GM13977 (cell line): Measurements from ENCODE around the gene SEMA4C.
A peak's percentile ranks its signal among the peaks of the same experiment; 100 is the strongest.

ENCODE experiments used
- DNase-seq: peaks from one replicate; pipeline ENCODE4 v3.0.0; 2012; ENCODE audit warnings: low spot score
- CTCF ChIP-seq: IDR thresholded peaks from 2 replicates; pipeline ENCODE4 v1.5.1; 2012; ENCODE audit warnings: mild to moderate bottlenecking, control low read depth; ENCODE audit not compliant: insufficient read depth; ENCODE audit errors: extremely low read depth, missing control alignments
- in situ Hi-C: fragments of 300-500 bp; cut with MboI; formaldehyde crosslinking; loops from one replicate; pipeline ENCODE4 v1.12.0; 2022; ENCODE audit warnings: low sequenced_read_pairs, low pct_unique_long_range_greater_than_20kb, mixed read lengths, inconsistent platforms; ENCODE audit not compliant: unreplicated experiment

The SEMA4C gene

DNA sequence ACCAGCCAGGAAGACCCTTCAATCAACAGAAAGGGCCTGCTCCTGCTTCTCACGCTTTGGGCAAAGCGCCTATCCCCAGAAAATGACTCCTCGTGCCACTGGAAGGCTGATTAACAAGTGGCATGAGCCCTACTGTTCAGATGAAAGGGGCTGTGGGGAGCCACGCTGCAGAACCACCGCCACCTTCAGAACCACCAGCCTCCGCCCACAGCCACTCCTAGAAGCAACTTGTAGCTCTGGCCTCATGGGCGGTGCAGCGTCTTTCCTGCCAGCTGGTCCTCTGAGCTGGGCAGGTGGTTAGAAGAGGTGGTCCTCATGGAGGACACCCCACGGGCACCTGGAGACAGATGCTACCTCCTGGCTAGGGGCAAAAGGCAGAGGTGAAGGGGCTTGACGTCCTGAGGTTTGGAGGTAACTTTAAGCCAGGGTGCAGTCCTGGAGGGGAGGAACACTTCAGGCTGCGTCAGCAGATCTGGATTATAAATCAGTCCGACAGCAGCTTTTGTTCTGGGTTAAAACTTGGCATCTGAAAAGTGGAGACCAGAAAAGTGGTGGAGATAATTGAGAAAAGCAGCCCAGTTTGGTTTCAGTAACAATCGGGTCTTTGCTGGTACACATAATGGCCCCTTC is 861 bp upstream of the SEMA4C start:
- in situ Hi-C loops = no loop called here
- no peak for DNase-seq
- TF ChIP-seq CTCF = no peak

DNA sequence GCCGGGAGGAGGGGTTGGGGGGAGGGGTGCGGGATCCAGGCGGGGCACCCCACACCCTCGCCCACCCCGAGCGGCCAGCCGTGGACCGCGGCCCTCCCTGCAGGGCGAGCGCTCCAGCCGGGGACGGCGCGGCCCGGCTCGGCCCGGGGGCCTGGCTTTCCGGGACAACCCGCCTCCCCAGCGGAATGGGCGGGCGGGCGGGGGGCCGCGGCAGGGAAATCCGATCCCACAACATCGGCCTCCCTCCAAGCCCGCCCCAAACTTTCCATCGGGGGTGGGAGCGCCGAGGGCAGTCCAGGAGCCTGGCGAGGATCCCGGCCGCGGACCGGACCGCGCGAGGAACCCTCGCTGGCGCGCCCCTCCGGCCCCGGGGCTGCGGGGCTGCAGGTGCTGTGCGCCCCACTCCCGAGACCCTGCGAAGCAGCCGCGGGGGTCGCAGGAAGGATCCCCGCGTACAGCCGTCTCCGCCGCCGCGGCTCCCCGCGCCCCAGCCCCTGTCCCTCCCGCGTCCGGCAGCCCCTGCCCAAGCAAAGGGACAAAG is 529 bp downstream of the SEMA4C start:
- peak; percentile 58 for DNase-seq
- in situ Hi-C loops = no loop called here
- no peak for TF ChIP-seq CTCF

DNA sequence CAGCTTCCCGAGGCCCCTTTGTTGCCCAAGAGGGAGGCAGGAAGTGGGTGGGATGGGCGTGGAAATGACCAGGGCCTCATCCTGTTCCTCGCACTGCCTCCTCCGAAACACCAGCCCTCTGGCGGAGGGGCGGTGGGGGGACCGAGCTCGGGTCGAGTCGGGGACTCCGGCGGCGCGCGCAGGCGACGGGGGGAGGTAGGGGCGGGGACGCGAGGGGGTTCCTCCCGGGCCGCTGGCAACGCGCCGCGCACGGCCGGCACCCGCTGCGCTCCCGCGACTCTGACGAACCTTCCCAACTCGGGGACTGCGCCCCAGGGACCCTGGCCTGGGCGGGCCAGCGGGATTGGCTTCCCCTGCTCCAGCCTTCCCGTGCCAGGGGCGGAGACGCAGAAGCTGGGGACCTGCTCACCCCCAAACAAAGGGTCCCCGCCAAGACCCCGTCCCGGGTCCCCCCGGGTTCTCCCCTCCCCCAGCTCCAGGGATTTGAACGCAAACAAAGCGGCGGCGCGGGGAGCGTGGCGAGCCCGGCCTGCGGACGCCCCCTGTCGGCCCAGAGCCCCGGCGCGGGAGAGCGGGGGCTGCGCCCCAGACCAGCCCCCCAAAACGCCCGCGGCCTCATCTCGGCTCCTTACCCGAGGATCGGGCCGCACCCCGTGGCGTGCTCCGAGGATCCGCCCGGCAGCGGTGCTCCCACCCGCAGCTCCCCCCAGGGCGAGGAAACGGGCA is 1.2 kb downstream of the SEMA4C start:
- peak; percentile 93 for DNase-seq
- TF ChIP-seq CTCF = peak; percentile 80
- in situ Hi-C loops = no loop called here

- DNase-seq = peak; percentile 32
- in situ Hi-C loops = no loop called here
- no peak for TF ChIP-seq CTCF
Measured at GRCh38 chr2:96867756-96868554, 1.9 kb downstream of the SEMA4C start.

DNA sequence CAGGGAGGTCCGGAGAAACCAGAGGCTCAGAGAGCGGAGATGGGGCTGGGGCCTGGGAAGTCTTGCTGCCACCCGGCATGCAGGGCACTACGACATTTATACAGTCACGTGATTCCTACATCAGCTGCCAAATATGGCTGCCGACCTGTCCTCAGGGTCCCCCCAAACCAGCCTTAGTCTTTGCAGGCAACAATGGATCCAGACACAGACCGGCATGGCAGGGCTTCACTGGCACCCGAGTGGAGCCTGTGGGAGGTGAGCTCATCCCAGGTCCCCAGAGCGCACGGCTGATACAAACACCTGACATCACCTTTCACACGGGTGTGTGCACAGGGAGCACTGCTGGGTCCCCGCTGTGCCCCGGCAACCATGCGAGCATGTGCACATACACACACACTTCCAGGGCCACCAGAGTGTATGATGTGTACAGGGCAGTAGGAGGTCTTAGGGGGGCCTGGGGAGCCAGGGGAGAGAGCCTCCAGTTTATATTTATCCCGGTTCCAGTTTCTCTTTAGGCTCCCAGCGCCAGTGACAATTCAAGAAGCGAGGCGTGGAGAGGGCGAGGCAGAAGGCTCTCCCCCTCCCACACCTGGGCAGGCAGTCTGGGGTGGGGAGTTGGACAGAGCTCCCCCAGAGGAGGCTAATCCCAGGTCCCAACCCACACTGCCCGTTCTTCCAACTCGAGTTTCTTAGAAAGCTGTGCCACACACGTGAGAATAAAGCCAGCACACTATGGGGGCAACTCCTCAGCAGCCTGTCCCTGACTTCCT is 2.7 kb downstream of the SEMA4C start:
- TF ChIP-seq CTCF = no peak
- in situ Hi-C loops = no loop called here
- peak; percentile 28 for DNase-seq

GRCh38 chr2:96866586-96866985 is 3.3 kb downstream of the SEMA4C start:
- in situ Hi-C loops = no loop called here
- no peak for TF ChIP-seq CTCF
- DNase-seq = no peak
